Dermis blood vessel endothelial cell (primary cell): Measurements from ENCODE around the gene OCA2. TPM values are rescaled to one million over a fixed set of nuclear protein-coding genes. Genes with fewer than 3 reads are reported as not detected.

Experiments used
- DNase-seq: peaks from one replicate; pipeline ENCODE4 v3.0.0; 2010
- total RNA-seq: library from RNA; depleted of rRNA; stranded (reverse); fragments of >200 nt; gene quantifications from 2 replicates; pipeline ENCODE4 v1.2.3, GENCODE V29; 2014

The OCA2 gene
- total RNA-seq, 1 donor from 2014 or later: not detected

- no peak for DNase-seq
These were observed 20.9 kb downstream of the OCA2 start for GRCh38 chr15:28078191-28078719.

GRCh38 chr15:28075573-28075972 is 23.5 kb downstream of the OCA2 start:
- no peak for DNase-seq

- DNase-seq: no peak
These were observed 30.2 kb downstream of the OCA2 start for GRCh38 chr15:28068930-28069329.

GRCh38 chr15:28066231-28066630 is 32.9 kb downstream of the OCA2 start:
- DNase-seq: no peak

- DNase-seq: no peak
These were observed 39.1 kb downstream of the OCA2 start for GRCh38 chr15:28060005-28060404.

- no peak for DNase-seq
These were observed 41.0 kb downstream of the OCA2 start for GRCh38 chr15:28058082-28058481.

- DNase-seq: no peak
These were observed 47.0 kb downstream of the OCA2 start for GRCh38 chr15:28051955-28052633.

GRCh38 chr15:28049581-28049980 is 49.5 kb downstream of the OCA2 start:
- DNase-seq: no peak

GRCh38 chr15:28047277-28047676 is 51.8 kb downstream of the OCA2 start:
- no peak for DNase-seq

- DNase-seq: no peak
These were observed 54.9 kb downstream of the OCA2 start for GRCh38 chr15:28044121-28044672.

GRCh38 chr15:28043691-28044091 is 55.4 kb downstream of the OCA2 start:
- no peak for DNase-seq

GRCh38 chr15:28037969-28038590 is 61.0 kb downstream of the OCA2 start:
- DNase-seq: no peak

GRCh38 chr15:28033443-28033842 is 65.7 kb downstream of the OCA2 start:
- no peak for DNase-seq

- no peak for DNase-seq
These were observed 68.3 kb downstream of the OCA2 start for GRCh38 chr15:28030801-28031200.

GRCh38 chr15:28027714-28028076 is 71.4 kb downstream of the OCA2 start:
- DNase-seq: no peak

- DNase-seq: no peak
These were observed 72.1 kb downstream of the OCA2 start for GRCh38 chr15:28026764-28027713.

GRCh38 chr15:28026221-28026620 is 72.9 kb downstream of the OCA2 start:
- no peak for DNase-seq

- DNase-seq: no peak
These were observed 73.7 kb downstream of the OCA2 start for GRCh38 chr15:28025413-28025812.

GRCh38 chr15:28024889-28025250 is 74.2 kb downstream of the OCA2 start:
- DNase-seq: no peak

GRCh38 chr15:28023933-28024888 is 74.9 kb downstream of the OCA2 start:
- DNase-seq: no peak

GRCh38 chr15:28023422-28023821 is 75.7 kb downstream of the OCA2 start:
- DNase-seq: no peak

- no peak for DNase-seq
These were observed 76.2 kb downstream of the OCA2 start for GRCh38 chr15:28022961-28023360.
